Measurements from ENCODE around the gene GARIN6. TPM values are rescaled to one million over a fixed set of nuclear protein-coding genes. Genes with fewer than 3 reads are reported as not detected.
"Not testable (repeated sequence)": the region's sequence is repeated elsewhere in the genome, so short reads cannot be mapped to it uniquely, and the experiment has no call there.

GARIN6 gene
- total RNA-seq, 4 donors from 2014 or later: 0.27 TPM; not detected in 3

DNA sequence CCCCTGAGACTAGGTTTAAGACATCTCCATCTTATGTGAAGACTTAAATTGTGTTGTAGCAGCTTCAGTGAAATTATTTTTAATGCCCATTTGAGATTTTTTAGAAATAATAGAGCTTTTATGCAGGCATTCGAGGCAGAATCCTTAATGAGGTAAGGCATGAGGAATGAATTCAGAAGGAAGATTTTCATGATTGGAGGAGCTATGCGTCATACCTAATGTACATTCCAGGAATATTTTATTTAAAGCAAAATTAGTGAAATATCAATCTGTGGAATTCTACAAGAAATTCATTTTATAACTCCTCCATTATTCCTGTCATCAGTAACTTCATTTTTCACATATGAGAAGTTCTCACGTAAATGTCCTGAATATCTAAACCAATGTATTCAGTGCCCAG is 36.0 kb upstream of the GARIN6 start:
- 87 to 94% methylated on average over 3 of the region's 3 CpGs for WGBS, 2 donors
- Histone ChIP-seq H3K36me3 (no peaks in the 10 kb centered on the region), H3K9me3 (no peaks in the 10 kb centered on the region), H3K4me3 (replicated peaks in 1 of 3) (no peak overlapping the region), H3K4me1 (no peaks in the 10 kb centered on the region), H3K27me3 (no peaks in the 10 kb centered on the region), H3K27ac (no peak overlapping the region)
- DNase-seq: no peak
- intact Hi-C loops (cut with DNase I): no loop called here
- TF ChIP-seq, protein P1, sequence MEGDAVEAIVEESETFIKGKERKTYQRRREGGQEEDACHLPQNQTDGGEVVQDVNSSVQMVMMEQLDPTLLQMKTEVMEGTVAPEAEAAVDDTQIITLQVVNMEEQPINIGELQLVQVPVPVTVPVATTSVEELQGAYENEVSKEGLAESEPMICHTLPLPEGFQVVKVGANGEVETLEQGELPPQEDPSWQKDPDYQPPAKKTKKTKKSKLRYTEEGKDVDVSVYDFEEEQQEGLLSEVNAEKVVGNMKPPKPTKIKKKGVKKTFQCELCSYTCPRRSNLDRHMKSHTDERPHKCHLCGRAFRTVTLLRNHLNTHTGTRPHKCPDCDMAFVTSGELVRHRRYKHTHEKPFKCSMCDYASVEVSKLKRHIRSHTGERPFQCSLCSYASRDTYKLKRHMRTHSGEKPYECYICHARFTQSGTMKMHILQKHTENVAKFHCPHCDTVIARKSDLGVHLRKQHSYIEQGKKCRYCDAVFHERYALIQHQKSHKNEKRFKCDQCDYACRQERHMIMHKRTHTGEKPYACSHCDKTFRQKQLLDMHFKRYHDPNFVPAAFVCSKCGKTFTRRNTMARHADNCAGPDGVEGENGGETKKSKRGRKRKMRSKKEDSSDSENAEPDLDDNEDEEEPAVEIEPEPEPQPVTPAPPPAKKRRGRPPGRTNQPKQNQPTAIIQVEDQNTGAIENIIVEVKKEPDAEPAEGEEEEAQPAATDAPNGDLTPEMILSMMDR (IDR thresholded peaks at IDR 0.05): no peak
- no peak for TF ChIP-seq POLR2A (IDR thresholded peaks at IDR 0.05)

DNA sequence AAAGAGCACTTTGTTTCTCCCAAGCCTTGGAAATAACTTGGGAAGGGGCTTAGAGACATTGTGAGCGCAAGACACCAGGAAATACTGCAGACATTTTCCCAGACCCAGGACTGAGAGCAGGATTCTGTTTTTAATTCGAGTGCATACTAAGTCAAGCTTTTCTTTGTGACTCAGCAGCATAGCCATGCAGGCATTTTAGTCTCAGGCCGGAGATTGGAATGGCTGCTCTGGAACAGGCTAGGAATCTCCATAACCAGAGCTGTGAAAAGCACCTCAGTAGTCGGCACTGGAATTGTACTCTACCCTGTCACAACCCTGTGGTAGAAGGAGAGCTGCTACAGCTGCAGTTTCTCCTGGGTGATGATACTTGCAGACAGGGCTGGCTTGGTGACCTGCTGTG is 28.9 kb upstream of the GARIN6 start:
- Histone ChIP-seq H3K27me3 (no peaks in the 10 kb centered on the region), H3K4me1 (no peaks in the 10 kb centered on the region), H3K36me3 (no peaks in the 10 kb centered on the region), H3K27ac (no peak overlapping the region), H3K4me3 (replicated peaks in 1 of 3) (no peak overlapping the region), H3K9me3 (no peaks in the 10 kb centered on the region)
- WGBS, 2 donors: 89 to 92% methylated on average over 4 of the region's 4 CpGs
- no peak for TF ChIP-seq POLR2A (IDR thresholded peaks at IDR 0.05)
- TF ChIP-seq, protein P1 (IDR thresholded peaks at IDR 0.05): no peak
- DNase-seq: no peak
- intact Hi-C loops (cut with DNase I): no loop called here

DNA sequence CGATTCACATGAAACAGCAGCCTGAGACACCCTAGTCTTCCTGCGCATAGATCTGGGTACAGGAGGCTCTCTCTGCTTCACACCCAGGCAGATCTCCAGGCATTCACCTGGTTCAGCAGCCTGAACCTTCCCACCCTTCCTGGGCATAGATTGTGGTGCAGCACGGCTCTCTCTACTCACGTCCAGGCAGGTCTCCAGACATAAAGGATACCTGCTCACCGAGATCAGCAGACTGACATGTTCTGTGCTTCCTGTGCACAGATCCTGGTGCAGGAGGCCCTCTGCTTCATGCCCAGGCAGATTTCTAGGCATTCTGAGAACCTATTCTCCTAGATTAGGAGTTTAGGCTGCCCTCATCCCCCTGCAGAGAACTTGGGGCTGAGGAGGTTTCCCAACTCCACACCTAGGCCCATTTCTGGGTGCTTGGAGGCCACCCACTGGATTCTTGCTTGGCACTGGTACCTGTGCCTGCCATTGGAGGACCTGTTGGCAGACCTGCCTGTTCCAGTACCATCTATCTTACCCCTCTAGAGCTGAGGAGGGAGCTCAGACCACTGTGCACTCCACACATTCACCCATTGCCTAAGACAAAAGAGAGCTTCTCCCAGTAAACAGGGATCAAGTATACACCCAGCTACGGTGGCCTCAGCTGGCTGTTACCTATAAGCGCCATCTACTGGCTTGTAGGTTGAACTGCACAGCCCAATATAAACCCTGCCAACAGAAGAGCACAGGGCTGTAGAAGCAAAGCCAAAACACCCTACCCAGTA is 28.0 kb upstream of the GARIN6 start:
- intact Hi-C loops (cut with DNase I): no loop called here
- H3K27me3 ChIP-seq: no peaks in the 10 kb centered on the region
- no peaks in the 10 kb centered on the region for H3K4me1 ChIP-seq
- DNase-seq: peak in 1 of 2 donors; percentile 1
- no peaks in the 10 kb centered on the region for H3K9me3 ChIP-seq
- 60% methylated on average over 7 of the region's 7 CpGs for WGBS, 2 donors
- no peak for TF ChIP-seq POLR2A (IDR thresholded peaks at IDR 0.05)
- TF ChIP-seq, protein P1 (IDR thresholded peaks at IDR 0.05): peak in 3 of 6 experiments; percentile 15 to 33 (median 32)
- H3K4me3 ChIP-seq (replicated peaks in 1 of 3): no peak overlapping the region
- H3K27ac ChIP-seq: no peak overlapping the region
- no peaks in the 10 kb centered on the region for H3K36me3 ChIP-seq

DNA sequence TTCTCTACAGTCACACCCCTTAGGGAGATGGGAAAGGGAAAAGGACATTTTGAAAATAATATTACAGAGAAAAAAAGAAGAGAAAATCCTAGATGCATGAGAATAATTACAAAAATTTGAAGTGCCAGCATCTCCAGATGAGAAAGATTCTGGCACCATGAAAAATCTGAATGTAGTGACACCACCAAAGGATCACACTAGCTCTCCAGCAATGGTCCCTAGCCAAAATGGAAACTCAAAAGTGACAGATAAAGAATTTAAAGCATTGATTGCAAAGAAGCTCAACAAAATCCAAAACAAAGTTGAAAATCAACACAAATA is 27.4 kb upstream of the GARIN6 start:
- H3K27me3 ChIP-seq: no peaks in the 10 kb centered on the region
- H3K36me3 ChIP-seq: no peaks in the 10 kb centered on the region
- H3K4me3 ChIP-seq (replicated peaks in 1 of 3): no peak overlapping the region
- H3K27ac ChIP-seq: no peak overlapping the region
- H3K9me3 ChIP-seq: no peaks in the 10 kb centered on the region
- intact Hi-C loops (cut with DNase I): no loop called here
- H3K4me1 ChIP-seq: no peaks in the 10 kb centered on the region
- DNase-seq: no peak
- TF ChIP-seq, protein P1 (IDR thresholded peaks at IDR 0.05): no peak
- TF ChIP-seq POLR2A (IDR thresholded peaks at IDR 0.05): no peak

DNA sequence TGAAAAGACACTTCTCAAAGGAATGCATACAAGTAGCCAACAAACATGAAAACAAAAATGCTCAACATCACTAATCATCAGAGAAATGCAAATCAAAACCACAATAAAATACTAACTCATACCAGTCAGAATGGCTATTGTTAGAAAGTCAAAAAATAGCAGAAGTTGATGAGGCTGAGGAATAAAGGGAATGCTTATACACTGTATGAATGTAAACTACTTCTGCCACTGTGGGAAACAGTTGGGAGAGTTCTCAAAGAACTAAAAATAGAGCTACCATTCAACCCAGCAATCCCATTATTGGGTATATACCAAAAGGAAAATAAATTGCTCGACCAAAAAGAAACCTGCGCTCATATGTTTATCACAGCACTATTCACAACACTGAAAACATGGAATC is 23.0 kb upstream of the GARIN6 start:
- H3K4me3 ChIP-seq (replicated peaks in 1 of 3); intact Hi-C loops (cut with DNase I); H3K27ac ChIP-seq; DNase-seq; H3K36me3 ChIP-seq; H3K4me1 ChIP-seq; H3K27me3 ChIP-seq; H3K9me3 ChIP-seq: not testable (repeated sequence)
- WGBS, 2 donors: 85 to 98% methylated on average over 2 of the region's 2 CpGs

All from thyroid gland (tissue), 4 donors.